ENCODE results near the gene SRSF6. TPM values are rescaled to one million over a fixed set of nuclear protein-coding genes. Genes with fewer than 3 reads are reported as not detected.

Gene SRSF6
- 43.7 and 49.4 TPM in 2 replicates for total RNA-seq

DNA sequence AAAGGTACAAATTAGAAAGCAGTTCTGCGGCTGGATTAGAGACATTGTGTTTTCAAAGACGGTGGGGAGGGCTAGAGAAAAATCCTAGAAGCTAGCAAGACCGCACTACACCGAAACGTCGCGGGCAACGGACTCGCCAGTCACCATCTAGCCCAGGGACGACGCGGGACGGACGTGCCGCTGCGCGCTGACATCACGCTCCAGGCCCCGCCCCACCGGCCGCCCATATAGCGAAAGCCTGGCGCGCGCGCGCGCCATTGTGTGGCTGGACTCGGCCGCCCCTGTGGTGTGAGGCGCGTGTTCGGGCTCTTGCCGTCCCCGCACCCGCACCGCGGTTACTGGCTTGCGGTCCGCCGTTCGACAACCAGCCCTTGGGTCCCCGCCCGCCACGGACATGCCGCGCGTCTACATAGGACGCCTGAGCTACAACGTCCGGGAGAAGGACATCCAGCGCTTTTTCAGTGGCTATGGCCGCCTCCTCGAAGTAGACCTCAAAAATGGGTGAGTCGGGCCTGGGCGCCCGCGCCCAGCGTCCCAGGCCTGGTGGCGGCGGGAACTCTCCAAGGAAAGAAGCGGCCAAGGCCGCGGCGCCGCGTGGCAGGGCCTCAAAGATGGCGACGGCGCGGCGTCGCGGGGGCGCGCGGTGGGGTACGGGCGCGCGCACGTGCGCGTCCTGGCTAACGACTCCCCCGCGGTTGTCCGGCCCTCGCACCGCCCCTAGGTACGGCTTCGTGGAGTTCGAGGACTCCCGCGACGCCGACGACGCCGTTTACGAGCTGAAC is at the start of gene SRSF6:
Gene SRSF6 (plus strand): TSS at position 257 of the 782 bp plus-strand sequence. CDS start 138 bp downstream, at position 395.

GRCh38 chr20:43507150-43508080 is 49.7 kb downstream of the SRSF6 start, which contains the start of gene L3MBTL1:
L3MBTL1 (plus strand) TSS chr20:43507697; CDS start chr20:43513504, 5,807 bp downstream.

Other genes with a start within 250 kb of the SRSF6 start
- gene L3MBTL1, start 49.8 kb downstream of the SRSF6 start, total RNA-seq = 0.59 and 0.73 TPM in 2 replicates
- gene SGK2, start 101.1 kb downstream of the SRSF6 start, total RNA-seq = not detected in 2 replicates
- 18.7 and 19.5 TPM in 2 replicates for gene IFT52, start 133.0 kb downstream of the SRSF6 start, total RNA-seq
- 76.7 and 81.3 TPM in 2 replicates for gene MYBL2, start 209.2 kb downstream of the SRSF6 start, total RNA-seq

Measured in mammary microvascular endothelial cell (primary cell).